Smooth muscle cell (in vitro differentiated cells): ENCODE results near the gene HERPUD1. TPM values are rescaled to one million over a fixed set of nuclear protein-coding genes. Genes with fewer than 3 reads are reported as not detected.
A peak's percentile ranks its signal among the peaks of the same experiment; 100 is the strongest.

ENCODE experiments used
- DNase-seq: peaks from one replicate; lab custom pipeline; 2025; ENCODE audit not compliant: unreplicated experiment; lab: John Stamatoyannopoulos, UW
- H2AFZ ChIP-seq: fragments of 200-600 bp; sonication (generic); 2 replicates; pipeline ENCODE4 v1.6.0; 2016; ENCODE audit warnings: antibody characterized with exemption, low read depth, mild to moderate bottlenecking
- H3F3A ChIP-seq: fragments of 200-600 bp; sonication (generic); 2 replicates; pipeline ENCODE4 v1.6.0; 2017; ENCODE audit warnings: antibody characterized with exemption, low read depth
- H3K27ac ChIP-seq: fragments of 200-600 bp; sonication (generic); 2 replicates; pipeline ENCODE4 v1.5.1; 2016; ENCODE audit warnings: low read depth, mild to moderate bottlenecking
- H3K27me3 ChIP-seq: fragments of 200-600 bp; sonication (generic); 2 replicates; pipeline ENCODE4 v1.6.1; 2016; ENCODE audit warnings: low read depth, mild to moderate bottlenecking
- H3K36me3 ChIP-seq: fragments of 200-600 bp; sonication (generic); 2 replicates; pipeline ENCODE4 v1.5.1; 2016; ENCODE audit warnings: low read depth
- H3K4me1 ChIP-seq: fragments of 200-600 bp; sonication (generic); 2 replicates; pipeline ENCODE4 v1.5.1; 2016; ENCODE audit warnings: low read depth
- H3K4me2 ChIP-seq: fragments of 200-600 bp; sonication (generic); 2 replicates; pipeline ENCODE4 v1.6.0; 2016; ENCODE audit warnings: mild to moderate bottlenecking
- H3K4me3 ChIP-seq: fragments of 200-600 bp; sonication (generic); 2 replicates; pipeline ENCODE4 v1.5.1; 2016; ENCODE audit warnings: mild to moderate bottlenecking
- H3K79me2 ChIP-seq: fragments of 200-600 bp; sonication (generic); 2 replicates; pipeline ENCODE4 v1.6.0; 2016; ENCODE audit warnings: low read depth, mild to moderate bottlenecking
- H3K9ac ChIP-seq: fragments of 200-600 bp; sonication (generic); 2 replicates; pipeline ENCODE4 v1.6.0; 2016; ENCODE audit warnings: low read depth
- H3K9me3 ChIP-seq: fragments of 200-600 bp; sonication (generic); replicated peaks from 2 replicates; pipeline ENCODE4 v1.5.1; 2016; ENCODE audit warnings: low read depth
- H4K20me1 ChIP-seq: fragments of 200-600 bp; sonication (generic); 2 replicates; pipeline ENCODE4 v1.6.0; 2016; ENCODE audit warnings: low read depth
- CTCF ChIP-seq: fragments of 200-600 bp; sonication (generic); IDR thresholded peaks from 2 replicates; pipeline ENCODE4 v1.5.1; 2017; ENCODE audit warnings: borderline replicate concordance, mild to moderate bottlenecking, antibody characterized with exemption; ENCODE audit not compliant: insufficient read depth, poor library complexity, severe bottlenecking
- WGBS: methylation state at CpG from one replicate; pipeline ENCODE4 v1.1.7; 2016; ENCODE audit warnings: low lambda C conversion rate; 5-methylcytosine and 5-hydroxymethylcytosine counted together
- polyA plus RNA-seq: library from polyadenylated mRNA; unstranded; fragments of >200 nt; fragmentation: Nextera tagmentation; extraction: Ambion mirVana; gene quantifications from 2 replicates; pipeline ENCODE4 v1.2.1, GENCODE V29; 2016
- total RNA-seq: library from RNA; depleted of rRNA; stranded (reverse); fragments of >200 nt; gene quantifications from 2 replicates; pipeline ENCODE4 v1.2.3, GENCODE V29; 2014

Gene HERPUD1
- total and polyA plus RNA-seq, 2 experiments from 2014 or later, result 253 to 291 TPM

- DNase-seq, result no peak
- Histone ChIP-seq H3K4me2 (no peak overlapping the region), H3K79me2 (peaks cover 62% of the 10 kb centered on the region), H4K20me1 (peaks cover 98% of the 10 kb centered on the region), H3K27me3 (no peaks in the 10 kb centered on the region), H3K9ac (no peak overlapping the region), H3F3A (peaks cover 23% of the 10 kb centered on the region), H3K27ac (peak overlapping the region; percentile 12), H3K4me1 (peaks cover 14% of the 10 kb centered on the region), H3K4me3 (no peak overlapping the region), H3K36me3 (peaks cover 32% of the 10 kb centered on the region), H3K9me3 (no peaks in the 10 kb centered on the region), H2AFZ (no peak overlapping the region)
- 92% methylated on average over 5 of the region's 5 CpGs for WGBS
- no peak for TF ChIP-seq CTCF
Observed at GRCh38 chr16:56936950-56937349, 5.0 kb downstream of the HERPUD1 start.

GRCh38 chr16:56938664-56939513, 6.9 kb downstream of the HERPUD1 start:
- no peak for DNase-seq
- no peak for TF ChIP-seq CTCF
- H3K27me3 ChIP-seq, result no peaks in the 10 kb centered on the region
- H3K9ac ChIP-seq, result no peak overlapping the region
- H3F3A ChIP-seq, result peaks cover 40% of the 10 kb centered on the region
- H3K4me3 ChIP-seq, result no peak overlapping the region
- 95% methylated on average over 8 of the region's 8 CpGs for WGBS
- H3K36me3 ChIP-seq, result peaks cover 47% of the 10 kb centered on the region
- H4K20me1 ChIP-seq, result peaks cover 99% of the 10 kb centered on the region
- H3K4me1 ChIP-seq, result peaks cover 5% of the 10 kb centered on the region
- no peaks in the 10 kb centered on the region for H3K9me3 ChIP-seq
- no peak overlapping the region for H2AFZ ChIP-seq
- no peak overlapping the region for H3K4me2 ChIP-seq
- no peak overlapping the region for H3K27ac ChIP-seq
- peaks cover 43% of the 10 kb centered on the region for H3K79me2 ChIP-seq

- Histone ChIP-seq H2AFZ (no peak overlapping the region), H3K4me1 (no peaks in the 10 kb centered on the region), H3K36me3 (peaks cover 52% of the 10 kb centered on the region), H3K79me2 (peaks cover 35% of the 10 kb centered on the region), H3K4me2 (no peak overlapping the region), H4K20me1 (peaks cover 92% of the 10 kb centered on the region), H3K9me3 (no peaks in the 10 kb centered on the region), H3K27ac (no peak overlapping the region), H3K27me3 (no peaks in the 10 kb centered on the region), H3F3A (peaks cover 49% of the 10 kb centered on the region), H3K4me3 (no peak overlapping the region), H3K9ac (no peak overlapping the region)
- WGBS, result 98% methylated on average over 4 of the region's 4 CpGs
- no peak for DNase-seq
- no peak for TF ChIP-seq CTCF
Observed at GRCh38 chr16:56939801-56940200, 7.9 kb downstream of the HERPUD1 start.
